ENCODE results near the gene BCL10.

GRCh38 chr1:85228972-85229371 is 47.5 kb downstream of the BCL10 start:
- TF ChIP-seq RAD21 (IDR thresholded peaks at IDR 0.05; ENCODE audit: low read length) (no peak), CTCF (IDR thresholded peaks at IDR 0.05) (no peak), PBX3 (IDR thresholded peaks at IDR 0.05) (no peak)

Data from SK-N-SH (cell line).